HG03108 (cell line): ENCODE results near the gene DEPDC1B.
"Not testable (repeated sequence)": the region's sequence is repeated elsewhere in the genome, so short reads cannot be mapped to it uniquely, and the experiment has no call there.

Experiments
- ATAC-seq: cut with Tn5 transposase; IDR thresholded peaks from one replicate; pipeline ENCODE4 v1.9.1; 2021; ENCODE audit warnings: moderate library complexity; ENCODE audit not compliant: unreplicated experiment

Gene DEPDC1B

DNA sequence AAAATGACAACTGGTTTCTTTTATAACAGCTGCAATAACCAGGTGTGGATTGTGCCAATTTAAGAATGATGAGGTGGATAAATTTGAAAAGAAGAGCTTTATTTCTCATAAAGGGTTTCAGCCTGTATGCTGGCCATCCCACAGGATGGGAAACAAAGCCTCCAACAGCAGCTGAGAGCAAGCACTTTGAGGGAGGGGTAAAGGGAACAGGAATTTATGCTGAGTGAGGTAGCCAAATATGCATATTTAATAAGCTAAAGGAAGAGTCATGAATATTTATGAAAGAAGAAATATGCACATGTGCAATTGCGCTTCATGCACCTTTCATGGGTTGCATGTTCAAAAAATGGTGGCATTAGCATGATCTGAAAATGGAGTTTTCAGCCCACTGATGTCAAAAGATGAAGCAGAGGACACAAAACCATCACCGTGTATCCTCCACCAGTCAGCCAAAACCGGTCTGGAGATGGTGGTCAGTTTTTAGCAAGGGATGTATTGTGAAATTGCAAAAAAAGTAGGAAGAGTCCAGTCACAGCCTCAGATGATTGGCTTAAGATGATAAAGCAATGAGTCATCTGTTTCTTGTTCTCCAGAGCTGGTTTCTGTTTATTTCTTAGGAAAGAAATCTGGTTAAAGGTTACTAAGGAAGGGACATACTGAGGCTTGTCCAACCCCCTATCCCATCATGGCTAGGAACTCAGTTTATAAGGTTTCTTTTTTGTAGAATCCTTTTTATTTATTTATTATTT, 47.9 kb downstream of the DEPDC1B start:
- ATAC-seq, result no peak

- peak; percentile 67 for ATAC-seq
Measured at GRCh38 chr5:60649288-60649917, 50.6 kb downstream of the DEPDC1B start.

DNA sequence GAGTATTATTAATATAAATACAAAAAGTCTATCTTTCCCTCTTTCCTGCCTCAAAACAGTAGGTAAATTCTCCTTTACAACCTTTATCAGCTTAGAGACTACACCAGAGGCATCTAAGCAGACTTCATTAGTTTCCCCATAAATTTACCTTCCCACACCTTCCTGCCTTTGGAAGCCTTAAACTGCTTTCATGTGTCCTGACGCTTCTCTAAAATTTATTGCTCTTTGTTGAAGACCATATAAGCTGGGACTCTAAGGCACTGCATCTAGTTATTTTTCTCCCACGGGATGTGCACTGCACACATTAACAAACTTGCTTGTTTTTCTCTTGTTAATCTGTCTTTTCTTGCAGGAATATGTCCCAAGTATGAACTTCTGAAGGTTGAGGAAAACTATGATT, 51.8 kb downstream of the DEPDC1B start:
- ATAC-seq, result no peak

DNA sequence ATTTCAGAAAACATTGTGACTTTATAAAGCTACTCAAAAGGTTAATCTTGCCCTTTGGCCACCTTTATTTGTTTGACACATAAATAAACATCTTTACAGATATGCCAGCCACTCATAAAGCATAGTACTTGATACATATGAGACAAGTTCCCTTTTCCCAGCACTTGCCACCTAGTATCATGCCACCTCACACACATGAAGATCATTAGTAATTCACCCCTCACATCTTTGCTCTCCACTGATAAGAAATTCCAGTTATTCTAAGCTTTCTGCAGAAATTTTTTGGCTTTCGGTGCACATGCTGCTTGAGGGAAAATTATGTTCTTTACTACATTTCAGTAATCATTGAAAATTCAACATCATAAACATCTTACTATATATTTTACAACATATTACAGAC, 59.1 kb downstream of the DEPDC1B start:
- ATAC-seq, result no peak

- ATAC-seq, result no peak
Measured at GRCh38 chr5:60639544-60639943, 60.4 kb downstream of the DEPDC1B start.

- no peak for ATAC-seq
Measured at GRCh38 chr5:60638300-60638699, 61.7 kb downstream of the DEPDC1B start.

- no peak for ATAC-seq
Measured at GRCh38 chr5:60636644-60637043, 63.3 kb downstream of the DEPDC1B start.

DNA sequence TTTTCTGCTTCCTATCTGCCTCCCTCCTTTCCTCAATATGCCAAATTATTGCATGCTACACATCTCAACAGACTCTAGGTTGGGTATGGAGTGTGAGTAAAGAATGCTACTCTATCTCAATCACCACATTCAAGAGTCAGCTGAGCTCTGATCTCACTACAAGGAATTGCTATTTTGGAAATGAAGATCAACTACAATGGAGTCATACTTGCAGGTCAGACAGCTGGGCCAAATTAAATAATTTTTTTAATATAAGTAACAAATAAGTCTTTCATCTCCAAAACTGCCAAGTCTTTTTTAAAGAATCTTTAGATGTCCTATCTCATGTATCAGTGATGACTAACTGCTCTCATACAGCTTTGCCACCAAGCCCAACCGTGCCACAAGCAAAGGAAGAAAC, 64.0 kb downstream of the DEPDC1B start:
- ATAC-seq, result no peak

DNA sequence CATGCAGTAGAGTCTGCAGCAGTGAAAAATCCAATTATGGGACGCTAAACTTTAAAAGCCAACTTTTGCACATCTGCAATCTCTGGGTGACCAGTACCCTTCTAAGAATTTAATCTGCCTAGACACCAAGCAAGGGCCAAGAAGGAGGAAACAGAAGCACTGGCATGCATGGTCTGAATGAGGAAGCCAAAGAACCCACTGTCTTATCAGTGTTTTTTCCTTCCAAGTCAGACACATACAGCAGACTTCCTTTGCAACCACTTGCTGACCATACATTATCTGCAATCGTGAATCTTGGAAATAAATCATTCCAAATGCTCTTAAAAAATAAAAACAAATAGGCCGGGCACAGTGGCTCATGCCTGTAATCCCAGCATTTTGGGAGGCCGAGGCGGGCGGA, 65.9 kb downstream of the DEPDC1B start:
- ATAC-seq, result no peak

DNA sequence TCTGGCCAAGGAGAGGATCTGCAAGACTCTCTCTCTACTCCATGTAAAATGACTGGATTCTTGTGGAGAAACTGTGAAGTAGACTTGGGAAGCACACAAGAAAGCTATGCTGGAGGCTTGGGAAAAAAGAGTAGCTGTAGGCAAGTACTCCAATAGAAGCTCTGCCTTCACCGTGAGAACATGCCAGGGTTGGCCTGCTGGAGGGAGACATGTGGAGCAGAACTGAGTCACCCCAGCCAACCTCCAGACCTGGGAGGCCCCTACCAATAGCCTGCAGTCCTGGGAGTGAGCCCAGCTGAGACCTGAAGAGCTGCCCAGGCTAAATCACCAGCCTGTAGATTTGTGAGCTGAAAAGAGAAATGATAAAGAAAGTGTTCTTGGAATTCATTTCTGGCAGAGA, 66.6 kb downstream of the DEPDC1B start:
- ATAC-seq, result no peak

- no peak for ATAC-seq
Measured at GRCh38 chr5:60632153-60632552, 67.8 kb downstream of the DEPDC1B start.

DNA sequence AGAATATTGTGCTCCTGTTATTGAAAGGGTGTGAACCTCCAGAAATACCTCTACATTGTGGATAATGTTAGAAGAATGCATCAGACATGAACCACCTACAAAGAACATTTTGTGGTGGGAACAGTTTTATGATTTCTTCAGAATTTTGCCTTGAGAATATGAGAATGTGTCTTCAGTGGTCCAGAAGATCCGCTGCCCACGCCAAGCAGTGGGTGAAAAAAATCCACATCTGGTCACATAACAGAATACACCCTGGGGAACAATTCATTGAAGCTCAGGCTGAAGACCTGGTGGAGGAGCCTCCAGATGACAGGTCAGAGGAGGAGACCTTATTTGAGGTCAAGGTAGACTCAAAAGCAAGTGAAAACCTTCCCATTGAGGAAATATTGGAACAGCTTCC, 69.1 kb downstream of the DEPDC1B start:
- no peak for ATAC-seq

DNA sequence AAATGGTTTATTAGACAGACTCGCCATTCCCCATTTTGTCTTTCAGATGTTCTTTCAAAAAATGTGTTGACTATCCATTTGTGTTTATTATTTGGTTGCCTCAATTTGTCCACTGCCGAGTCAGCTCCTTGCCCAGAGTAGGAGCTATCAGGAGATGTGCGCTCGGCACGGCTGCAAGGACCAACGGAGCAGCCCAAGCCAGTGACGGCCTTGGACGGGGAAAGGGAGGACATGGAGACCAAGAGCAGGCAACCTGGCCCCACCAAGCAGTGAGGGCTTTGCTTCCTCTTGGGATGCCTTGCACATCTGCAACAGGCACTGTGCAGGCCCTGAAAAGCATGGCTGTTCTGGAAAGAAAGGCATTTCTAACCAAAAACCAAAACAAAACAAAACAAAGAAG, 69.8 kb downstream of the DEPDC1B start:
- ATAC-seq, result no peak

DNA sequence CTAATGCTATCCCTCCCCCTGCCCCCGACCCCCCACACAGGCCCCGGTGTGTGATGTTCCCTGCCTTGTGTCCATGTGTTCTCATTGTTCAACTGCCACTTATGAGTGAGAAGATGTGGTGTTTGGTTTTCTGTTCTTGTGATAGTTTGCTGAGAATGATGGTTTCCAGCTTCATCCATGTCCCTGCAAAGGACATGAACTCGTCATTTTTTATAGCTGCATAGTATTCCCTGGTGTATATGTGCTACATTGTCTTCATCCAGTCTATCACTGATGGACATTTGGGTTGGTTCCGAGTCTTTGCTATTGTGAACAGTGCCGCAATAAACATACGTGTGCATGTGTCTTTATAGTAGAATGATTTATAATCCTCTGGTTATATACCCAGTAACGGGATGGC, 75.1 kb downstream of the DEPDC1B start:
- not testable (repeated sequence) for ATAC-seq

GRCh38 chr5:60620752-60621151, 79.2 kb downstream of the DEPDC1B start:
- not testable (repeated sequence) for ATAC-seq

- ATAC-seq, result no peak
Measured at GRCh38 chr5:60613826-60614225, 86.1 kb downstream of the DEPDC1B start.

DNA sequence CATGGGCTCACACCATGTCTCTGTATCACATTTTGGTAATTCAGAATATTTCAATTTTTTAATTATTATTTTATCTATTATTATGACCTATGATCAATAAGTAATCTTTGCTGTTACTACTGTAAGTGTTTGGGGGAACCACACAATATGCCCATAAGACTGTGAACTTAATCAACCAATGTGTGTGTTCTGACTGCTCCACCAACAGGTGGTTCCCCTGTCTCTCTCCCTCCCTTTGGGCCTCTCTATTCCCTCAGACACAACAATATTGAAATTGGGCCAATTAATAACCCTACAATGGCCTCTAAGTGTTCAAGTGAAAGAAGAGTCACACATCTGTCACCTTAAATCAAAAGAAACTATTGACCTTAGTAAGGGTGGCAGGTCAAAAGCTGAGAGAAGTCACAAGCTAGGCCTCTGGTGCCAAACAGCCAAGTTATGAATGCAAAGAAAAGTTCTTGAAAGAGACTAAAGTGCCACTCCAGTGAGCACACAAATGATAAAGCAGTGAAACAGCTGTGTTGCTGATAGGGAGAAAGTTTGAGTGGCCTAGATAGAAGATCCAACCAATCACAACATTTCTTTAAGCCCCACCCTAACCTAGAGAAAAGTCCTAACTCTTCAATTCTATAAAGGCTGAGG, 88.7 kb downstream of the DEPDC1B start:
- no peak for ATAC-seq

- no peak for ATAC-seq
Measured at GRCh38 chr5:60604771-60605170, 95.2 kb downstream of the DEPDC1B start.

DNA sequence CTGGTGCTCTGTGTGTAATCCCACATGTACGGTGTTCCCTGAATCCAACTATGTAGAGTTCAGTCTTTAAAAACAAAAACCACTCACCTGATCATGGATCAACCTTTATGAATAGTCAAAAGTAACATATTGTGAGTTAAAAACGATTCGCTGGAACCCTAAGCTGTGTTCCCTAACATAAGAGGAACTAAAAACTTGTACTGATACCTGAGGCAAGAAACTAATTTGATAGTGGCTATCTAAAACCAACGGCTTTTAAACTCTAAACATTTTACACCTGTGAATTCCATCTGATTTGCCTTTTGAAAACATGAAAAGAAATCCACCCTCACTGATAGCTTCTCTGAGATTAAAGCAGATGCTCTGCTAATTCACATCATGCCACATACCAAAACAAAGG, 101.5 kb downstream of the DEPDC1B start:
- no peak for ATAC-seq

DNA sequence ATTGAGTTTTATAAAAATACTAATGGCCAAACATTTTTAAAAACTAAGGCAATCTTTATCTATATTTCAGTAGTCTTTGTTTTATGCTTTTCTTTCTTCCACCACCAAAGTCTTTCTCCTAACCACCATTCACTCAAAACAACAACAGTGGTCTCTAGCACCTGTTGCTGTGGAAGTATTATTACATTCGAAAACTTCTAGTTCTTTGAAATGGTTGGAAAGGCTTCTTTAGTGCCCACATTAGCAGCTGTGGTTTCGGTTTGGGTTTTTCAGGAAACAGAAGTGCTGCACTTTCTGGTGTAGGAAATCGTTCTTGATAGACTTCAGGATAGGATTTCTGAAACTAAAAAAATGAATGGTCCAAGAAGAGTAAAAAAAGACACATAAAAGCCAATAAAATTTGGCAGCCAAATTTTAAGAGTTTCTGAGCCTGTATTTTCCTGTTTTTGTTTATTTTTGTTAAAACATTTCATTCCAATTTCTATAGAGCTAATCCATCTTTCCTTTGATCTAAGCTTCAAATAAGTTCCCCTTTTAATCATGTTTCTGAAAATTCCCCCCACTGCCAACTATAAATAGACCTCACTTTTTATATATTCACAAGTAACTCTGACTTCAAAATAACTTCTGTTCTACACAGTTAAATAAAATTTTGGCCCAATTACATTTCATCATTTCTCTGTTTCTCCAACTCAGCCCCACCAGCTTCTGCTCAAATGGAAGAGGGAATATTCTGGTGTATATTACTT, 102.2 kb downstream of the DEPDC1B start:
- peak; percentile 74 for ATAC-seq

- ATAC-seq, result no peak
Measured at GRCh38 chr5:60594715-60595477, 105.1 kb downstream of the DEPDC1B start.
